HG02759 (cell line): ENCODE measurements around the gene DNAJA3.

Experiments
- ATAC-seq: cut with Tn5 transposase; IDR thresholded peaks from one replicate; pipeline ENCODE4 v1.9.1; 2021; ENCODE audit warnings: mild to moderate bottlenecking, moderate library complexity; ENCODE audit not compliant: unreplicated experiment

The DNAJA3 gene

GRCh38 chr16:4425378-4426020 lies at the start of gene DNAJA3:
Gene DNAJA3 (plus strand): TSS chr16:4425868. CDS start chr16:4425882, 14 bp downstream.
- ATAC-seq = peak; percentile 90

- no peak for ATAC-seq
Measured at GRCh38 chr16:4376126-4376892, 49.4 kb upstream of the DNAJA3 start.

- no peak for ATAC-seq
Measured at GRCh38 chr16:4376893-4377572, 48.6 kb upstream of the DNAJA3 start.

DNA sequence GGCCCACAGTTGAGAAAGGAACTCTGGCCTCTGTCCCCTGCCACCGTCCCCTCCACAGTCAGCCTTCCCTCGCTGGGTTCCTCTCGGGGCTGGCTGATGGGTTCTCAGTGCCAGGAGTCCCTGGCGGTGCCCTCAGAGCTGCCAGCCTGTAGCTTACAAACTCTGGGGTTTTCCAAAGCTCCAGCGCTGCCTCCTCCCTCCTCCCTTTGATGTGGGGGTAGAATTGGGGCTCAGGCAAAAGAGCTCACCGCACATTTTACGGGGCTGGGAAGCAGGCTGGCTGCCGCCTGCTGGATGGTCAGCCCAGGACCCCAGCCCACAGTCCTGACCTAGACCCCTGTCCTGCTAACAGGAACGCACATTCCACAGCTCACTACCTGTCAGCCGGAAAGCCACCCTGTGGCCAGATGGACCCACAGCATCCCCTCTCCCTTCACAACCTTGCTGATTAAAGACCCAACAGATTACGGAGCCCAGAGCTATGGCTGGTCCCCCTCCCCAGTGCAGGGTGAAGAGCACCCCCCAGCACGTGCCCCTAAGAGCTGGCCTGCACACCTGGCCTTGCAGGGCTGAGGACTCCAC lies 48.0 kb upstream of the DNAJA3 start:
- ATAC-seq = no peak

GRCh38 chr16:4378161-4378666 lies 47.5 kb upstream of the DNAJA3 start:
- no peak for ATAC-seq

- ATAC-seq = no peak
Measured at GRCh38 chr16:4378999-4379690, 46.5 kb upstream of the DNAJA3 start.

DNA sequence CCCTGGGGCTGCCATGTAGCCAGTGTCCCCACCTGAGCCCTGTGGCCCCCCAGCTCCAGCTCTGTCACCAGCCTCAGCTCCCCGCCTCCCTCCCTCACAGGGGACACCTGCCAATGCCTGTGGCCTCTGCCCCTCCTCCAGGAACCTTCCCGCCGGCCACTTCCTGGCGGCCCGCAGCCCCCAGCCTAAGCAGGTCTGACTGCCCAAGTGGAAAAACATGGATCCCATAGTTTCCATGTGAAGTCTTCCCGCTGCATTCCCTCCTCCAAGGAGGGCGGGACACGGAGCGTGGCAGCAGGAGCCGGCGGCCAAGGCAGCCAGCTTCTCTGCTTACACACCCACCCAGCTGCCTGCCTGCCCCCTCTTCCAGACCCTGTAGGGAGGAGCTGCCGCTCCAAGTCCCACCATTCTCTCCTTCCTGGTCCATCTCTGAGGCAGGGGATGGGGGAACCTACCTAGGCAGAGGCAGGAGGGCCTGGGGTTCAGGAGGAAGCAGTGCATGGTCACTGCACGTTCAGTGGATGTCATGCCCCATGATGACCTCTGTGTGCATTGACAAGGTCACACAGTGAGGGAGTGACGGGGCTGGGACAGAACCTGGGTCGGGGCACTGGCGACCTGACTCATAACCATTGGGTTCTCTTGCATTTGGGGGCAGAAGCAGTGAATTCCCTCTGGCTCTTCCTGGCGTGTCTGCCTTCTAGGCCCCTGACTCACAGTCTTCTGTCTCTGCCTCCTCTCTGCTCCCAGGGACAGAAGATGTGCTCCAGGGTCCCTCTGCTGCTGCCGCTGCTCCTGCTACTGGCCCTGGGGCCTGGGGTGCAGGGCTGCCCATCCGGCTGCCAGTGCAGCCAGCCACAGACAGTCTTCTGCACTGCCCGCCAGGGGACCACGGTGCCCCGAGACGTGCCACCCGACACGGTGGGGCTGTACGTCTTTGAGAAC lies 45.3 kb upstream of the DNAJA3 start:
- no peak for ATAC-seq

DNA sequence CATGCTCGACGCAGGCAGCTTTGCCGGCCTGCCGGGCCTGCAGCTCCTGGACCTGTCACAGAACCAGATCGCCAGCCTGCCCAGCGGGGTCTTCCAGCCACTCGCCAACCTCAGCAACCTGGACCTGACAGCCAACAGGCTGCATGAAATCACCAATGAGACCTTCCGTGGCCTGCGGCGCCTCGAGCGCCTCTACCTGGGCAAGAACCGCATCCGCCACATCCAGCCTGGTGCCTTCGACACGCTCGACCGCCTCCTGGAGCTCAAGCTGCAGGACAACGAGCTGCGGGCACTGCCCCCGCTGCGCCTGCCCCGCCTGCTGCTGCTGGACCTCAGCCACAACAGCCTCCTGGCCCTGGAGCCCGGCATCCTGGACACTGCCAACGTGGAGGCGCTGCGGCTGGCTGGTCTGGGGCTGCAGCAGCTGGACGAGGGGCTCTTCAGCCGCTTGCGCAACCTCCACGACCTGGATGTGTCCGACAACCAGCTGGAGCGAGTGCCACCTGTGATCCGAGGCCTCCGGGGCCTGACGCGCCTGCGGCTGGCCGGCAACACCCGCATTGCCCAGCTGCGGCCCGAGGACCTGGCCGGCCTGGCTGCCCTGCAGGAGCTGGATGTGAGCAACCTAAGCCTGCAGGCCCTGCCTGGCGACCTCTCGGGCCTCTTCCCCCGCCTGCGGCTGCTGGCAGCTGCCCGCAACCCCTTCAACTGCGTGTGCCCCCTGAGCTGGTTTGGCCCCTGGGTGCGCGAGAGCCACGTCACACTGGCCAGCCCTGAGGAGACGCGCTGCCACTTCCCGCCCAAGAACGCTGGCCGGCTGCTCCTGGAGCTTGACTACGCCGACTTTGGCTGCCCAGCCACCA lies 44.4 kb upstream of the DNAJA3 start:
- no peak for ATAC-seq

DNA sequence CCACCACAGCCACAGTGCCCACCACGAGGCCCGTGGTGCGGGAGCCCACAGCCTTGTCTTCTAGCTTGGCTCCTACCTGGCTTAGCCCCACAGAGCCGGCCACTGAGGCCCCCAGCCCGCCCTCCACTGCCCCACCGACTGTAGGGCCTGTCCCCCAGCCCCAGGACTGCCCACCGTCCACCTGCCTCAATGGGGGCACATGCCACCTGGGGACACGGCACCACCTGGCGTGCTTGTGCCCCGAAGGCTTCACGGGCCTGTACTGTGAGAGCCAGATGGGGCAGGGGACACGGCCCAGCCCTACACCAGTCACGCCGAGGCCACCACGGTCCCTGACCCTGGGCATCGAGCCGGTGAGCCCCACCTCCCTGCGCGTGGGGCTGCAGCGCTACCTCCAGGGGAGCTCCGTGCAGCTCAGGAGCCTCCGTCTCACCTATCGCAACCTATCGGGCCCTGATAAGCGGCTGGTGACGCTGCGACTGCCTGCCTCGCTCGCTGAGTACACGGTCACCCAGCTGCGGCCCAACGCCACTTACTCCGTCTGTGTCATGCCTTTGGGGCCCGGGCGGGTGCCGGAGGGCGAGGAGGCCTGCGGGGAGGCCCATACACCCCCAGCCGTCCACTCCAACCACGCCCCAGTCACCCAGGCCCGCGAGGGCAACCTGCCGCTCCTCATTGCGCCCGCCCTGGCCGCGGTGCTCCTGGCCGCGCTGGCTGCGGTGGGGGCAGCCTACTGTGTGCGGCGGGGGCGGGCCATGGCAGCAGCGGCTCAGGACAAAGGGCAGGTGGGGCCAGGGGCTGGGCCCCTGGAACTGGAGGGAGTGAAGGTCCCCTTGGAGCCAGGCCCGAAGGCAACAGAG lies 43.5 kb upstream of the DNAJA3 start:
- no peak for ATAC-seq

DNA sequence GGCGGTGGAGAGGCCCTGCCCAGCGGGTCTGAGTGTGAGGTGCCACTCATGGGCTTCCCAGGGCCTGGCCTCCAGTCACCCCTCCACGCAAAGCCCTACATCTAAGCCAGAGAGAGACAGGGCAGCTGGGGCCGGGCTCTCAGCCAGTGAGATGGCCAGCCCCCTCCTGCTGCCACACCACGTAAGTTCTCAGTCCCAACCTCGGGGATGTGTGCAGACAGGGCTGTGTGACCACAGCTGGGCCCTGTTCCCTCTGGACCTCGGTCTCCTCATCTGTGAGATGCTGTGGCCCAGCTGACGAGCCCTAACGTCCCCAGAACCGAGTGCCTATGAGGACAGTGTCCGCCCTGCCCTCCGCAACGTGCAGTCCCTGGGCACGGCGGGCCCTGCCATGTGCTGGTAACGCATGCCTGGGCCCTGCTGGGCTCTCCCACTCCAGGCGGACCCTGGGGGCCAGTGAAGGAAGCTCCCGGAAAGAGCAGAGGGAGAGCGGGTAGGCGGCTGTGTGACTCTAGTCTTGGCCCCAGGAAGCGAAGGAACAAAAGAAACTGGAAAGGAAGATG lies 42.8 kb upstream of the DNAJA3 start:
- no peak for ATAC-seq

GRCh38 chr16:4383591-4384444 lies 41.9 kb upstream of the DNAJA3 start:
- no peak for ATAC-seq

DNA sequence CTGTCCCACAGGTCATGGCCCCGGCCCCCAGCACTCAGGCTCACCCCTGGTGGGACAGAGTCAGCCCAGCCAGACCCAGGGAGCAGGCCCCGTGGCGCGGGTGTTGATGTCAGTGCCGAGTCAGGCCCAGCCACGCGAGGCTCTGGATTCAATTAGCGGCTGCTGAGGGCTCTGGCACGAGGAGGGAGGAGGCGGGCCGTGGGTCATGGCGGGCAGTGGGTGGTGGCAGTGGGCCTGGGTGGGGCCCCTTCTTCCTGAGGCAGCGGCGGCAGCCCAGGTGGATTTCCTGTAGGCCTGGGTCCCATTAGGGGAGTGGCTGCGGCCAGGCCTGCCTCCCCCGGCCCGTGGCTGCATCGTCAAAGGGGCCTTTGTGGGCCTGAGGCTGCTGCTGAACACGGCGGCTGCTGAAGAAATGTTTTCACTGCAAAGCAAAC lies 41.1 kb upstream of the DNAJA3 start:
- ATAC-seq = no peak

DNA sequence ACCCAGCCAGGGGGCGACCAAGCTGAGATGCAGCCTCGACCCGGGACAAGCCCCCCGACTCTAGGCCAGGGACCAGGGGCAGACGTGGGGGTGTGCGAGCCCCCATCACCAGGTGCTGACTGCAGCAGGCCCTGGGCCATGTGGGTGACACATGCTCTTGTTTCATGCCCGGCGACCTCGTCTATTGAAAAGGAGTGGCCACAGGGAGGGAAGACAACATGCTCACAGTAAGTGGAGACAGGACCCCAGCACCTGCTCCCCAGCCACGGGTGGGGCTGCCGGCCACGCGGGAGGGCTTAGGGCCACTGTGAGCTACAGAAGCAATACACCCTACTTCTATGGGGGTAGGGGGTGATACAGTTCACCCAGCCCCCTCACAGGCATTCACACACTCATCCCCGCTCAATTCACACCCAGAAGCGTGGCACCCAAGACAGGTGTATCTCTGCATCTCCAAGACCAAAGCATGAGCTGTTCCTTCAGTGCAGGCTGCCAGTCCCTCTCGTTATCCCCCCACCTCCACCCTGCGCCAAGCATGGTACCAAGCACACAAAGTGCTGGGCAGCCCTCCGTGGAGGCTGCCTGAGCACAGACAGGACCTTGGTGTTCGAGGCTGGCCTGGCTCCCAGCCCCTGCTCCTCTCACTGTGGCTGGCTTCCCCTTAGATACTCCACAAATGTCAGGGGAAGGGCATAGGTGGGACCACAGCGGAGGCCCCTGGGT lies 40.4 kb upstream of the DNAJA3 start:
- no peak for ATAC-seq

DNA sequence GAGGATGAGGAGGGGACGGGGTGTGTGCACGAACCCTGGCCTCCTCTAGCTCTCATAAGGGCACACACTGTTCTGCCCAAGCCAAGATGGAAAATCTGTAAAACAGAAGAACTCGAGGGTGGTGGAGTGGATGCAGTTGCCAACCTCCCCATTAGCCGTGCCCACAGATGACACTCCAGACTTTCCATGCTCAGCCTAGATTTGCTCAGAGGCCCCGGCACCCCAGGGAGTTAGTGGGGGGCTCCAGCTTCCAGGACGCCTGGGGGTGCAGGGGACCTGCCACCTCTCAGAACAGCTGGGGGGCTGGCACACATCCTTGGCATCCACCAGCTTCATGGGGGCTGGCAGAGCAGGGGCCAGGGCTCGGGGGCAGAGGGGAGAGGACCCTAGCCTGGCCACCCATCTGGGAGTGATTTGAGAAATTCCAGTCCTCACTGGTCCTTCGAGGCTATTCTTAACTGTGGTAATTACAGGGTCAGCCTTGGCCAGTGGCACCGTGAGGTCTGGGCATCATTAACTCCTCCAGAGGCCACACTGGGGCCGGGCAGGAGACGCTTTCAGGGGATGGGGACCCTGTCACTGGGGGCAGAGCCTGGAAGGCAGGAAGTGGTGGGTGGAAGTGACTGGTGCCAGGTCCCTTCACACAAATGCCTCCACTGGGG lies 39.7 kb upstream of the DNAJA3 start:
- ATAC-seq = no peak

DNA sequence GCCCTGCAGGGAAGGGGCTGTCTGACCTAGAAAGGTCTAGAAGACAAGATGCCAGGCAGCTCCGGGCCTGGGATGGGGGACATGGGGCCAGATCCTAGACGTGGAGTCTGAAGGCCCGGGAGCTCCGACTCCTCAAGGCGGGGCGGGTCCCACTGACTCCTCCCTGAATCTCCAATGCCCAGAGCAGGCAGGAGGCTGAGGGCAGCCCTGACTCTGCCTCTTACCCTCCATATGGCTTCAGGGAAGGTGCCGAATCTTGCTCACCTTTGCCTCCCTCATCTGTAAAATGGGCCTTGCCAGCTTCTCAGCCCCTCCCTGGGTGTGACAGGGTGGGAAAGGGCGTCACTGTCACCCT lies 39.2 kb upstream of the DNAJA3 start:
- ATAC-seq = no peak
